CD4-positive, alpha-beta memory T cell (primary cell): ENCODE measurements around the gene OSBPL8. TPM values are rescaled to one million over a fixed set of nuclear protein-coding genes. Genes with fewer than 3 reads are reported as not detected.

Experiments used
- CTCF ChIA-PET: fragments of 350-600 bp; sonication (Branson Sonifier 250); formaldehyde crosslinking; loops from one replicate; lab custom pipeline; 2021; ENCODE audit warnings: inconsistent platforms; ENCODE audit not compliant: partially characterized antibody; lab: Charles Lee
- POLR2A ChIA-PET: fragments of 350-600 bp; sonication (Branson Sonifier 250); formaldehyde crosslinking; loops from one replicate; lab custom pipeline; 2021; ENCODE audit not compliant: partially characterized antibody; lab: Charles Lee
- DNase-seq, 5 donors: peaks; one replicate each; pipeline versions ENCODE4 v3.0.0 to v3.0.0-alpha.2; 2020 to 2022; ENCODE audit warnings: mixed read lengths in 1 of 5
- H3K27ac ChIP-seq: one replicate; pipeline ENCODE4 v1.7.0; 2013; ENCODE audit warnings: low read depth, low read length
- H3K27me3 ChIP-seq: 2 replicates; pipeline ENCODE4 v1.7.0; 2013; ENCODE audit warnings: mild to moderate bottlenecking, low read length, moderate library complexity; ENCODE audit not compliant: insufficient read depth
- H3K36me3 ChIP-seq: 2 replicates; pipeline ENCODE4 v1.7.0; 2013; ENCODE audit warnings: mild to moderate bottlenecking, low read length, moderate library complexity; ENCODE audit not compliant: insufficient read depth
- H3K4me1 ChIP-seq: 2 replicates; pipeline ENCODE4 v1.7.0; 2013; ENCODE audit warnings: mild to moderate bottlenecking, low read length, moderate library complexity; ENCODE audit not compliant: insufficient read depth
- H3K4me3 ChIP-seq, 2 donors: one replicate each; pipeline ENCODE4 v1.7.0; 2013; ENCODE audit warnings: low read length in 2 of 2, mild to moderate bottlenecking in 1 of 2
- H3K9me3 ChIP-seq, 2 donors: one replicate each; pipeline ENCODE4 v1.7.0; 2013; ENCODE audit warnings: low read length in 2 of 2, control low read depth in 1 of 2; ENCODE audit not compliant: control insufficient read depth in 1 of 2
- H3K27ac Mint-ChIP-seq, 7 donors: one replicate each; pipeline ENCODE4 v1.8.0; 2020 to 2021; ENCODE audit warnings: mixed read lengths in 7 of 7, mild to moderate bottlenecking in 6 of 7, inconsistent platforms in 3 of 7, moderate library complexity in 3 of 7
- H3K27me3 Mint-ChIP-seq, 2 donors: one replicate each; pipeline ENCODE4 v1.8.0; 2020 to 2021; ENCODE audit warnings: mixed read lengths in 2 of 2
- H3K36me3 Mint-ChIP-seq, 2 donors: one replicate each; pipeline ENCODE4 v1.8.0; 2020 to 2021; ENCODE audit warnings: mixed read lengths in 2 of 2, inconsistent platforms in 1 of 2, mild to moderate bottlenecking in 1 of 2
- H3K4me1 Mint-ChIP-seq, 4 donors: one replicate each; pipeline ENCODE4 v1.8.0; 2020 to 2021; ENCODE audit warnings: mixed read lengths in 4 of 4, mild to moderate bottlenecking in 1 of 4
- H3K4me3 Mint-ChIP-seq, 8 donors: one replicate each; pipeline ENCODE4 v1.8.0; 2020 to 2021; ENCODE audit warnings: mixed read lengths in 8 of 8, mild to moderate bottlenecking in 7 of 8, moderate library complexity in 6 of 8, inconsistent platforms in 3 of 8
- H3K9me3 Mint-ChIP-seq, 8 donors: one replicate each; pipeline ENCODE4 v1.8.0; 2020 to 2021; ENCODE audit warnings: mixed read lengths in 8 of 8, mild to moderate bottlenecking in 5 of 8, inconsistent platforms in 3 of 8, moderate library complexity in 1 of 8
- intact Hi-C: fragments of 100-400 bp; cut with micrococcal nuclease; formaldehyde crosslinking; loops from one replicate; pipeline ENCODE4 v1.15.1; 2023
- polyA plus RNA-seq, 2 donors: library from polyadenylated mRNA; unstranded; fragments of 300-500 nt; fragmentation: Illumina TruSeq; gene quantifications; one replicate each; pipeline ENCODE4 v1.2.3, GENCODE V29; 2021
- total RNA-seq, 2 experiments: library from RNA; stranded (reverse); gene quantifications; one replicate each; pipeline ENCODE4 v1.2.3, GENCODE V29; 2021

Gene OSBPL8, protein sequence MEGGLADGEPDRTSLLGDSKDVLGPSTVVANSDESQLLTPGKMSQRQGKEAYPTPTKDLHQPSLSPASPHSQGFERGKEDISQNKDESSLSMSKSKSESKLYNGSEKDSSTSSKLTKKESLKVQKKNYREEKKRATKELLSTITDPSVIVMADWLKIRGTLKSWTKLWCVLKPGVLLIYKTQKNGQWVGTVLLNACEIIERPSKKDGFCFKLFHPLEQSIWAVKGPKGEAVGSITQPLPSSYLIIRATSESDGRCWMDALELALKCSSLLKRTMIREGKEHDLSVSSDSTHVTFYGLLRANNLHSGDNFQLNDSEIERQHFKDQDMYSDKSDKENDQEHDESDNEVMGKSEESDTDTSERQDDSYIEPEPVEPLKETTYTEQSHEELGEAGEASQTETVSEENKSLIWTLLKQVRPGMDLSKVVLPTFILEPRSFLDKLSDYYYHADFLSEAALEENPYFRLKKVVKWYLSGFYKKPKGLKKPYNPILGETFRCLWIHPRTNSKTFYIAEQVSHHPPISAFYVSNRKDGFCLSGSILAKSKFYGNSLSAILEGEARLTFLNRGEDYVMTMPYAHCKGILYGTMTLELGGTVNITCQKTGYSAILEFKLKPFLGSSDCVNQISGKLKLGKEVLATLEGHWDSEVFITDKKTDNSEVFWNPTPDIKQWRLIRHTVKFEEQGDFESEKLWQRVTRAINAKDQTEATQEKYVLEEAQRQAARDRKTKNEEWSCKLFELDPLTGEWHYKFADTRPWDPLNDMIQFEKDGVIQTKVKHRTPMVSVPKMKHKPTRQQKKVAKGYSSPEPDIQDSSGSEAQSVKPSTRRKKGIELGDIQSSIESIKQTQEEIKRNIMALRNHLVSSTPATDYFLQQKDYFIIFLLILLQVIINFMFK
- total RNA-seq: 100 to 1,000 TPM; 126 to 127 TPM
- 100 to 1,000 TPM; 130 to 143 TPM for polyA plus RNA-seq

- intact Hi-C loops: loop anchor here (1.0 to 2.0 kb wide), 6 partner anchors 27 to 1169 kb away; partner anchors contain the start of genes GLIPR1L2, KRR1, NAP1L1 and ZDHHC17
- peak within 1 kb of the TSS; percentile 95 for H3K4me3 ChIP-seq
- no peaks in the 10 kb centered on the region for H3K9me3 Mint-ChIP-seq
- H3K36me3 Mint-ChIP-seq: peaks cover 0 to 22% of the 10 kb centered on the region in 2 donors
- CTCF ChIA-PET: interaction anchor here (1.1 to 3.8 kb wide), 4 partner anchors 27 to 104 kb away, joined by 3 to 21 read pairs (median 4); no protein-coding TSS in a partner anchor
- H3K4me3 Mint-ChIP-seq: peak within 1 kb of the TSS; percentile 96 to 97 (median 96)
- peaks cover 24 to 52% (median 31%) of the 10 kb centered on the region in 4 donors for H3K4me1 Mint-ChIP-seq
- peak within 1 kb of the TSS; percentile 94 to 99 (median 98) for H3K27ac Mint-ChIP-seq
- H3K27ac ChIP-seq: peak within 1 kb of the TSS; percentile 89
- H3K36me3 ChIP-seq: no peaks in the 10 kb centered on the region
- H3K9me3 ChIP-seq: no peaks in the 10 kb centered on the region
- H3K27me3 ChIP-seq: no peaks in the 10 kb centered on the region
- no peaks in the 10 kb centered on the region for H3K27me3 Mint-ChIP-seq
- H3K4me1 ChIP-seq: peaks cover 46% of the 10 kb centered on the region
- POLR2A ChIA-PET: interaction anchor here (0.6 to 3.1 kb wide), 25 partner anchors 9 to 1168 kb away, joined by 3 to 44 read pairs (median 5); partner anchors contain the start of genes BBS10, GLIPR1, GLIPR1L2 and KRR1
- DNase-seq: peak; percentile 89 to 94 (median 90)
These were observed at the start of gene OSBPL8 for GRCh38 chr12:76559400-76560085. Gene OSBPL8, minus strand, starts transcription at chr12:76559771. Its CDS starts 72,220 bp downstream, at chr12:76487551.

DNA sequence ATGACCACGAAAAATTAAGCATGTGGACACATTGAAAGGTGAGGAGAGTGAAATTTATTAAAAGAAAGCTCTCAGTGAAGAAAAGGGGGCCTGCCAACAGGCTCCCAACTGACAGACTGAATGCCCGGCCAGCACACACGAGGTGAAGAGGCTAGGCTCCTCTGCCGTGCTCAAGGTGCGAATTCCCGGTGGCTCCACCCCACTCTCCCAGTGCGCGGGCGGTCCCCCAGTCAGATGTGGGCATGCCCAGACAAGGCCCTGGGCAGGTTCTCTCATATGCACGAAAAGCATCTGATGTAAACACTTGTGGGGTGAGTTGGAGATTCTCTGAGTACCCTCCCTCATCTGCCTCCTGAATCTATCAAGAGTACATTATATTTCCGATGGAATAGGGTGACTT is 48.5 kb upstream of the OSBPL8 start:
- Histone ChIP-seq H3K9me3 (no peaks in the 10 kb centered on the region), H3K4me3 (no peak overlapping the region), H3K27ac (no peak overlapping the region), H3K4me1 (no peaks in the 10 kb centered on the region), H3K36me3 (no peaks in the 10 kb centered on the region), H3K27me3 (no peaks in the 10 kb centered on the region)
- Mint-ChIP-seq H3K27ac (no peak overlapping the region), H3K4me3 (no peak overlapping the region), H3K9me3 (no peaks in the 10 kb centered on the region), H3K27me3 (peaks cover 0 to 9% of the 10 kb centered on the region in 2 donors), H3K36me3 (no peaks in the 10 kb centered on the region), H3K4me1 (no peaks in the 10 kb centered on the region)
- intact Hi-C loops: no loop called here
- ChIA-PET CTCF (no interaction called here), POLR2A (no interaction called here)
- DNase-seq: no peak

GRCh38 chr12:76595056-76595455 is 35.5 kb upstream of the OSBPL8 start:
- H3K9me3 Mint-ChIP-seq: no peaks in the 10 kb centered on the region
- H3K36me3 ChIP-seq: no peaks in the 10 kb centered on the region
- ChIA-PET POLR2A (no interaction called here), CTCF (no interaction called here)
- H3K4me1 Mint-ChIP-seq: no peaks in the 10 kb centered on the region
- no peak overlapping the region for H3K27ac Mint-ChIP-seq
- H3K4me3 Mint-ChIP-seq: no peak overlapping the region
- no peaks in the 10 kb centered on the region for H3K9me3 ChIP-seq
- intact Hi-C loops: no loop called here
- no peaks in the 10 kb centered on the region for H3K27me3 ChIP-seq
- H3K27me3 Mint-ChIP-seq: peaks cover 0 to 2% of the 10 kb centered on the region in 2 donors
- H3K4me3 ChIP-seq: no peak overlapping the region
- DNase-seq: no peak
- no peaks in the 10 kb centered on the region for H3K36me3 Mint-ChIP-seq
- H3K4me1 ChIP-seq: no peaks in the 10 kb centered on the region
- H3K27ac ChIP-seq: no peak overlapping the region

DNA sequence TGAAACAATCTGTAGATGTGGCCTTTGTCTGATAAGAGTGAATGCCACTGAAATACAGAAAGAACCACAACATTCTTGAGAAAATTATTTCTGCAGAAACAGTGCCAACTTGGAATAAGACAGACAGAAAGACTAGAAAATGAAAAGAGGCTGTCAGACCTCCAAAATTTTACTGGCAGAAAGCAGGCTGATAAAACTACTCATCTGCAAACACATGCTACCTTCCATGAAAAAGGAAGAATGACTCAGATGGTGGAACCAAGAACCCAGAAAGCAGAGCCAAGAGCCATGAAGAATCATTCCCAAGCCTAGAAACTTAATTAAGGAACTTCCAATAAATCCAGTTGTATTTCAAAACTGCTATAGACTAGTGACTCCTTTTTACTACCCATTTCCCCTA is 31.9 kb upstream of the OSBPL8 start:
- Mint-ChIP-seq H3K9me3 (no peaks in the 10 kb centered on the region), H3K27me3 (peaks cover 0 to under 1% of the 10 kb centered on the region in 2 donors), H3K4me1 (peaks cover 0 to 3% (median 0%) of the 10 kb centered on the region in 4 donors), H3K4me3 (no peak overlapping the region), H3K36me3 (no peaks in the 10 kb centered on the region), H3K27ac (no peak overlapping the region)
- Histone ChIP-seq H3K4me1 (no peaks in the 10 kb centered on the region), H3K4me3 (no peak overlapping the region), H3K9me3 (no peaks in the 10 kb centered on the region), H3K36me3 (no peaks in the 10 kb centered on the region), H3K27ac (no peak overlapping the region), H3K27me3 (no peaks in the 10 kb centered on the region)
- ChIA-PET CTCF (no interaction called here), POLR2A (no interaction called here)
- no peak for DNase-seq
- intact Hi-C loops: no loop called here

GRCh38 chr12:76590131-76590530 is 30.6 kb upstream of the OSBPL8 start:
- Histone ChIP-seq H3K27me3 (no peaks in the 10 kb centered on the region), H3K4me1 (no peaks in the 10 kb centered on the region), H3K4me3 (no peak overlapping the region), H3K9me3 (no peaks in the 10 kb centered on the region), H3K36me3 (no peaks in the 10 kb centered on the region), H3K27ac (no peak overlapping the region)
- ChIA-PET CTCF (no interaction called here), POLR2A (no interaction called here)
- Mint-ChIP-seq H3K9me3 (no peaks in the 10 kb centered on the region), H3K4me1 (peaks cover 0 to 3% (median 0%) of the 10 kb centered on the region in 4 donors), H3K27ac (no peak overlapping the region), H3K36me3 (no peaks in the 10 kb centered on the region), H3K4me3 (no peak overlapping the region), H3K27me3 (no peaks in the 10 kb centered on the region)
- intact Hi-C loops: no loop called here
- DNase-seq: no peak

- no peaks in the 10 kb centered on the region for H3K4me1 ChIP-seq
- Mint-ChIP-seq H3K27ac (no peak overlapping the region), H3K36me3 (no peaks in the 10 kb centered on the region), H3K4me1 (peaks cover 0 to 3% (median 0%) of the 10 kb centered on the region in 4 donors), H3K4me3 (no peak overlapping the region), H3K27me3 (no peaks in the 10 kb centered on the region), H3K9me3 (no peaks in the 10 kb centered on the region)
- H3K36me3 ChIP-seq: no peaks in the 10 kb centered on the region
- intact Hi-C loops: loop anchor here (5.0 kb wide), 2 partner anchors 192 to 772 kb away; no protein-coding TSS in a partner anchor
- ChIA-PET POLR2A (no interaction called here), CTCF (interaction anchor here (1.4 to 3.3 kb wide), 3 partner anchors 133 to 1062 kb away, joined by 4 to 35 read pairs (median 20); no protein-coding TSS in a partner anchor)
- H3K27me3 ChIP-seq: no peaks in the 10 kb centered on the region
- H3K4me3 ChIP-seq: no peak overlapping the region
- H3K27ac ChIP-seq: no peak overlapping the region
- H3K9me3 ChIP-seq: no peaks in the 10 kb centered on the region
- DNase-seq: no peak
These were observed 29.5 kb upstream of the OSBPL8 start for GRCh38 chr12:76588881-76589565.
